ENCODE data around the gene TEKT4. TPM values are rescaled to one million over a fixed set of nuclear protein-coding genes. Genes with fewer than 3 reads are reported as not detected.

Gene TEKT4
- polyA plus RNA-seq, 1 donor (not counting 4 experiments of a cell fraction or from before 2014, with no cell fraction given) = not detected

GRCh38 chr2:94872676-94873361 lies 1.6 kb downstream of the TEKT4 start:
- no peak overlapping the region for H3K27ac ChIP-seq (ENCODE audit: control insufficient read depth, insufficient read depth, low read length)
- H3K4me3 ChIP-seq (ENCODE audit: control insufficient read depth in 2 of 3, extremely low read depth in 1 of 3, insufficient read depth in 2 of 3, low read depth in 1 of 3, low read length in 3 of 3) = no peak overlapping the region
- no peaks in the 10 kb centered on the region for H3K9me3 ChIP-seq (ENCODE audit: control insufficient read depth, low read depth, low read length)
- H3K9me1 ChIP-seq (ENCODE audit: control insufficient read depth, extremely low read depth, insufficient read depth, low read length) = no peaks in the 10 kb centered on the region
- peaks cover 10% of the 10 kb centered on the region for H3K27me3 ChIP-seq (ENCODE audit: control insufficient read depth, extremely low read depth, insufficient read depth, low read length)
- dilution Hi-C loops (cut with MboI; ENCODE audit: extremely low pct_ligation_motif_present, low sequenced_read_pairs) = no loop called here
- H3K9ac ChIP-seq (ENCODE audit: control insufficient read depth, extremely low read depth, insufficient read depth, low read length) = no peak overlapping the region
- no peaks in the 10 kb centered on the region for H3K4me1 ChIP-seq (ENCODE audit: control insufficient read depth, extremely low read depth, insufficient read depth, low read length)
- no peaks in the 10 kb centered on the region for H3K36me3 ChIP-seq (ENCODE audit: control insufficient read depth in 2 of 2, extremely low read depth in 1 of 2, insufficient read depth in 2 of 2, low read length in 2 of 2)
- H3K79me2 ChIP-seq (ENCODE audit: control insufficient read depth, insufficient read depth, low read length) = no peaks in the 10 kb centered on the region
- no peak overlapping the region for H3K4me2 ChIP-seq (ENCODE audit: control insufficient read depth, extremely low read depth, insufficient read depth, low read depth, low read length)
- H4K20me1 ChIP-seq (ENCODE audit: control insufficient read depth, extremely low read depth, insufficient read depth, low read length) = no peaks in the 10 kb centered on the region
- FAIRE-seq (no peak), DNase-seq (ENCODE audit: low read depth, low spot score) (no peak)
- no peak overlapping the region for H2AFZ ChIP-seq (ENCODE audit: control insufficient read depth, low read length)
- TF ChIP-seq CTCF (optimal IDR thresholded peaks at IDR 0.05 in 1 of 3, IDR thresholded peaks at IDR 0.05 in 1 of 3, conservative IDR thresholded peaks at IDR 0.05 in 1 of 3; ENCODE audit: extremely low read depth in 1 of 3, insufficient read depth in 2 of 3, low read length in 3 of 3) (no peak), EZH2 (IDR thresholded peaks at IDR 0.05; ENCODE audit: low read length) (no peak)

- no peak overlapping the region for H3K9ac ChIP-seq (ENCODE audit: control insufficient read depth, extremely low read depth, insufficient read depth, low read length)
- no peak for DNase-seq (ENCODE audit: low read depth, low spot score)
- TF ChIP-seq EZH2 (IDR thresholded peaks at IDR 0.05; ENCODE audit: low read length) (no peak), CTCF (optimal IDR thresholded peaks at IDR 0.05 in 1 of 3, IDR thresholded peaks at IDR 0.05 in 1 of 3, conservative IDR thresholded peaks at IDR 0.05 in 1 of 3; ENCODE audit: extremely low read depth in 1 of 3, insufficient read depth in 2 of 3, low read length in 3 of 3) (no peak)
- H3K9me1 ChIP-seq (ENCODE audit: control insufficient read depth, extremely low read depth, insufficient read depth, low read length) = no peaks in the 10 kb centered on the region
- H3K4me1 ChIP-seq (ENCODE audit: control insufficient read depth, extremely low read depth, insufficient read depth, low read length) = no peaks in the 10 kb centered on the region
- no peak overlapping the region for H3K4me3 ChIP-seq (ENCODE audit: control insufficient read depth in 2 of 3, extremely low read depth in 1 of 3, insufficient read depth in 2 of 3, low read depth in 1 of 3, low read length in 3 of 3)
- H3K27me3 ChIP-seq (ENCODE audit: control insufficient read depth, extremely low read depth, insufficient read depth, low read length) = peaks cover 10% of the 10 kb centered on the region
- H4K20me1 ChIP-seq (ENCODE audit: control insufficient read depth, extremely low read depth, insufficient read depth, low read length) = no peaks in the 10 kb centered on the region
- FAIRE-seq = no peak
- H2AFZ ChIP-seq (ENCODE audit: control insufficient read depth, low read length) = no peak overlapping the region
- H3K36me3 ChIP-seq (ENCODE audit: control insufficient read depth in 2 of 2, extremely low read depth in 1 of 2, insufficient read depth in 2 of 2, low read length in 2 of 2) = no peaks in the 10 kb centered on the region
- H3K9me3 ChIP-seq (ENCODE audit: control insufficient read depth, low read depth, low read length) = no peaks in the 10 kb centered on the region
- no peak overlapping the region for H3K4me2 ChIP-seq (ENCODE audit: control insufficient read depth, extremely low read depth, insufficient read depth, low read depth, low read length)
- no peak overlapping the region for H3K27ac ChIP-seq (ENCODE audit: control insufficient read depth, insufficient read depth, low read length)
- no peaks in the 10 kb centered on the region for H3K79me2 ChIP-seq (ENCODE audit: control insufficient read depth, insufficient read depth, low read length)
- dilution Hi-C loops (cut with MboI; ENCODE audit: extremely low pct_ligation_motif_present, low sequenced_read_pairs) = no loop called here
These were observed 2.4 kb downstream of the TEKT4 start for GRCh38 chr2:94873362-94874276.
